Urinary bladder (tissue), 4 donors: ENCODE data around the gene NDC1. TPM values are rescaled to one million over a fixed set of nuclear protein-coding genes. Genes with fewer than 3 reads are reported as not detected.
A peak's percentile ranks its signal among the peaks of the same experiment; 100 is the strongest.
"Not testable (repeated sequence)": the region's sequence is repeated elsewhere in the genome, so short reads cannot be mapped to it uniquely, and the experiment has no call there.

Source experiments
- DNase-seq: peaks from one replicate; pipeline ENCODE4 v3.0.0-alpha.2; 2015; ENCODE audit errors: extremely low spot score
- H3K27ac ChIP-seq: one replicate; pipeline ENCODE4 v1.5.1; 2013; ENCODE audit warnings: low read depth, mild to moderate bottlenecking, moderate library complexity
- H3K36me3 ChIP-seq: one replicate; pipeline ENCODE4 v1.6.1; 2013; ENCODE audit warnings: mild to moderate bottlenecking, moderate library complexity; ENCODE audit not compliant: insufficient read depth
- H3K4me1 ChIP-seq: one replicate; pipeline ENCODE4 v1.6.1; 2013; ENCODE audit warnings: mild to moderate bottlenecking, moderate library complexity; ENCODE audit not compliant: insufficient read depth
- H3K4me3 ChIP-seq: one replicate; pipeline ENCODE4 v1.5.1; 2013; ENCODE audit warnings: low read depth, low read length
- WGBS: extraction: QIAGEN DNeasy Blood & Tissue Kit; methylation state at CpG from one replicate; pipeline ENCODE4 v1.1.7; 2013; 5-methylcytosine and 5-hydroxymethylcytosine counted together
- polyA plus RNA-seq: library from polyadenylated mRNA; stranded (reverse); fragments of 200-250 nt; gene quantifications from one replicate; pipeline ENCODE4 v1.2.3, GENCODE V29; 2013
- total RNA-seq: library from RNA; depleted of rRNA; stranded (reverse); fragments of >200 nt; gene quantifications from one replicate; pipeline ENCODE4 v1.2.3, GENCODE V29; 2014
- donor health status: healthy with polysubstance abuse.
- donor health status: healthy.

Gene NDC1, protein sequence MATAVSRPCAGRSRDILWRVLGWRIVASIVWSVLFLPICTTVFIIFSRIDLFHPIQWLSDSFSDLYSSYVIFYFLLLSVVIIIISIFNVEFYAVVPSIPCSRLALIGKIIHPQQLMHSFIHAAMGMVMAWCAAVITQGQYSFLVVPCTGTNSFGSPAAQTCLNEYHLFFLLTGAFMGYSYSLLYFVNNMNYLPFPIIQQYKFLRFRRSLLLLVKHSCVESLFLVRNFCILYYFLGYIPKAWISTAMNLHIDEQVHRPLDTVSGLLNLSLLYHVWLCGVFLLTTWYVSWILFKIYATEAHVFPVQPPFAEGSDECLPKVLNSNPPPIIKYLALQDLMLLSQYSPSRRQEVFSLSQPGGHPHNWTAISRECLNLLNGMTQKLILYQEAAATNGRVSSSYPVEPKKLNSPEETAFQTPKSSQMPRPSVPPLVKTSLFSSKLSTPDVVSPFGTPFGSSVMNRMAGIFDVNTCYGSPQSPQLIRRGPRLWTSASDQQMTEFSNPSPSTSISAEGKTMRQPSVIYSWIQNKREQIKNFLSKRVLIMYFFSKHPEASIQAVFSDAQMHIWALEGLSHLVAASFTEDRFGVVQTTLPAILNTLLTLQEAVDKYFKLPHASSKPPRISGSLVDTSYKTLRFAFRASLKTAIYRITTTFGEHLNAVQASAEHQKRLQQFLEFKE
- 28.7 TPM for total RNA-seq
- polyA plus RNA-seq = 6.6 TPM

GRCh38 chr1:53837924-53838653, at the start of gene NDC1:
TSS of gene NDC1 (minus strand) at chr1:53838296. CDS start at chr1:53838261, 35 bp downstream.
- H3K36me3 ChIP-seq = peaks cover 2% of the 10 kb centered on the region
- WGBS = under 1% methylated on average over 59 of the region's 59 CpGs
- peak; percentile 97 for DNase-seq
- H3K27ac ChIP-seq = peak within 1 kb of the TSS; percentile 89
- no peaks in the 10 kb centered on the region for H3K4me1 ChIP-seq
- peak within 1 kb of the TSS; percentile 85 for H3K4me3 ChIP-seq

- H3K4me3 ChIP-seq, DNase-seq, H3K4me1 ChIP-seq, H3K27ac ChIP-seq, H3K36me3 ChIP-seq: not testable (repeated sequence)
- 92% methylated on average over 6 of the region's 6 CpGs for WGBS
Observed at GRCh38 chr1:53883600-53883999, 45.5 kb upstream of the NDC1 start.

GRCh38 chr1:53881853-53882252, 43.8 kb upstream of the NDC1 start:
- DNase-seq, H3K4me1 ChIP-seq, H3K4me3 ChIP-seq, H3K27ac ChIP-seq, H3K36me3 ChIP-seq: not testable (repeated sequence)
- WGBS = 100% methylated on average over 2 of the region's 2 CpGs

- WGBS = 47% methylated on average over 5 of the region's 5 CpGs
- DNase-seq = no peak
- H3K36me3 ChIP-seq = no peaks in the 10 kb centered on the region
- H3K27ac ChIP-seq = no peak overlapping the region
- H3K4me3 ChIP-seq = no peak overlapping the region
- no peaks in the 10 kb centered on the region for H3K4me1 ChIP-seq
Observed at GRCh38 chr1:53878492-53879105, 40.5 kb upstream of the NDC1 start.

GRCh38 chr1:53875150-53875549, 37.1 kb upstream of the NDC1 start:
- not testable (repeated sequence) for H3K4me3 ChIP-seq, DNase-seq, H3K4me1 ChIP-seq, H3K27ac ChIP-seq, H3K36me3 ChIP-seq
- WGBS = 93% methylated on average over 2 of the region's 2 CpGs

DNA sequence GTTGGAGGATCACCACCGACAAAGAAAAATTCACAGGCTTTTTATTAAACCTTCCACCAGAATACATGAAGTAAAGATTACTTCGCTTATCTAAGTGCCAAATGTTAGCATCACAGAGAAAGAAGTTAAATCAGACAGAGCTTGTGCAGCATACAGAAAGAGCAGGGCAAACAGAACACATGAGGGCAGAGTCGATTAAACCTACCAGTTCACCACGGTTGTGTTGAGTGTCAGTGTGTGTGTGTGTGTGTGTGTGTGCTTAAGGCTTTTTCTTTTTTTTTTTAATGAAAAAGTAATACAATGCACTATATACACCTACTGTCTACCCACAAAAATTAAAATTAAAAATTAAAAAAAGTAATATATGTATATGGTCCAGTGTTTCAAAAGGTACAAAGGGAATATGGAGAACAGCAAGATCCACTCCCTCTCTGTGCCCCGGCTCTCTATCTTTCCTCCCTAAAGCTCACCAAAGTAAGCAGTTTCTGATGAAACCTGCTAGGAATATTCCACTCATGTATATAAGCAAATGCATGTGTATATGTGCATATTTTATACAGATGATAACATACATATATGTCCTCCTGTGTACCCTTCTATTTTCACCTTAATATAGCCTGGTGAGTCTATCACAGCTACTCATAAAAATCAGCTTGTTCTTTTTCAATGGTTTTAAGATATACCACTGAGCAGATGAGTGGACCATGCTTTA, 33.8 kb upstream of the NDC1 start:
- 58% methylated on average over 5 of the region's 5 CpGs for WGBS
- H3K27ac ChIP-seq = no peak overlapping the region
- peaks cover 2% of the 10 kb centered on the region for H3K36me3 ChIP-seq
- H3K4me3 ChIP-seq = no peak overlapping the region
- H3K4me1 ChIP-seq = no peaks in the 10 kb centered on the region
- no peak for DNase-seq

GRCh38 chr1:53871221-53871620, 33.1 kb upstream of the NDC1 start:
- 56% methylated on average over 4 of the region's 4 CpGs for WGBS
- Histone ChIP-seq H3K4me1 (no peaks in the 10 kb centered on the region), H3K27ac (no peak overlapping the region), H3K4me3 (no peak overlapping the region), H3K36me3 (peaks cover 2% of the 10 kb centered on the region)
- DNase-seq = no peak

DNA sequence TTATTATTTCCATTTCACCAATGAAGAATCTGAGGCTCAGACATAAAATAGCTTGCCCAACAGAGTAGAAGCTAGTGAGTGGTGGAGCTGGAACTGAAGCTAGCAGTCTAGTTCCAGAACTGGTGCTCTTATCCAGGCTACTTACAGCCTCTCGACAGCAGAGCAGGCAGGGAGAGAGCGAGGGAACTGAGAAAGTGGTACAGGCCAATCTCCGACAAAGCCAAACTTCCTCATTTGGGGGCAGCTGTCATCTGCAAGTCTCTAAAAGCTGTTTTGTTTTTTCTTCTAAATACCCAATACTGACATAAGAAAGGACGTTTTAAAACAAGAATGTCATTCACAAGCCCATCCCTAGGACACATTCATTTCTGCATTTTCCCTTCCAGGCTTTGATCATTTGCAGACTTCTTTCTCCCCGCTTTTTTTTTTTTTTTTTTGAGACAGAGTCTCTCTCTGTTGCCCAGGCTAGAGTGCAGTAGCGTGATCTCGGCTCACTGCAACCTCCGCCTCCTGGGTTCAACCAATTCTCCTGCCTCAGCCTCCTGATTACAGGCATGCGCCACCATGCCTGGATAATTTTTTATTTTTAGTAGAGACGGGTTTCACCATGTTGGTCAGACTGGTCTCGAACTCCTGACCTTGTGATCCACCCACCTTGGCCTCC, 31.5 kb upstream of the NDC1 start:
- no peak overlapping the region for H3K27ac ChIP-seq
- H3K4me1 ChIP-seq = no peaks in the 10 kb centered on the region
- DNase-seq = no peak
- 88% methylated on average over 11 of the region's 11 CpGs for WGBS
- no peak overlapping the region for H3K4me3 ChIP-seq
- H3K36me3 ChIP-seq = peaks cover 2% of the 10 kb centered on the region

DNA sequence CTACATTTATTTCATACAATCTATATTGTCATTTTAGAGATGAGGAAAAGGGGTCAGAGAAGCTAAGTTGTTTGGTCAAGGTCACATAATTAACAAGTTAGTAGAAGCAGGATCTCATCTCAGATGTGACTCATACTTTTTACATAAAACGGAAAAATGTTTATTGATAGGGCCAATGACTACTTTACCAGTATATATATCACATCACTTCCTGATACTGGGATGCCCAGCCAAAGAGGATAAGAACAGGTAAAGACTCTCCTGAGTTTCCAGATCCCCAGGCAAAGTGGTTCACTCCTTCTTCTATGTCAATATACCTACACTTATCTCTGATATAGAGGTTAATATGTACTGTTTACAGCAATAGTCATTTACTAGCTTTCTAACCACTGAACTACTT, 30.5 kb upstream of the NDC1 start:
- H3K27ac ChIP-seq = no peak overlapping the region
- no peak overlapping the region for H3K4me3 ChIP-seq
- no peak for DNase-seq
- H3K4me1 ChIP-seq = no peaks in the 10 kb centered on the region
- 87% methylated on average over 1 of the region's 1 CpG for WGBS
- H3K36me3 ChIP-seq = peaks cover 2% of the 10 kb centered on the region

GRCh38 chr1:53862507-53862906, 24.4 kb upstream of the NDC1 start:
- WGBS = 72% methylated on average over 7 of the region's 7 CpGs
- no peak overlapping the region for H3K4me3 ChIP-seq
- H3K27ac ChIP-seq = no peak overlapping the region
- H3K4me1 ChIP-seq = no peaks in the 10 kb centered on the region
- H3K36me3 ChIP-seq = no peaks in the 10 kb centered on the region
- DNase-seq = no peak

GRCh38 chr1:53860967-53861411, 22.9 kb upstream of the NDC1 start:
- peaks cover 2% of the 10 kb centered on the region for H3K36me3 ChIP-seq
- no peak overlapping the region for H3K4me3 ChIP-seq
- no peak overlapping the region for H3K27ac ChIP-seq
- DNase-seq = no peak
- H3K4me1 ChIP-seq = no peaks in the 10 kb centered on the region

GRCh38 chr1:53851571-53852285, 13.6 kb upstream of the NDC1 start:
- DNase-seq = no peak
- Histone ChIP-seq H3K36me3 (no peaks in the 10 kb centered on the region), H3K27ac (no peak overlapping the region), H3K4me3 (no peak overlapping the region), H3K4me1 (no peaks in the 10 kb centered on the region)
- WGBS = 88% methylated on average over 9 of the region's 9 CpGs
